Dermis microvascular lymphatic vessel endothelial cell (primary cell): ENCODE results near the gene RGMA. TPM values are rescaled to one million over a fixed set of nuclear protein-coding genes. Genes with fewer than 3 reads are reported as not detected.
"Not testable (repeated sequence)": the region's sequence is repeated elsewhere in the genome, so short reads cannot be mapped to it uniquely, and the experiment has no call there.

Experiments
- DNase-seq, 2 donors: peaks; one replicate each; pipeline versions ENCODE4 v3.0.0 to v3.0.0-alpha.2; 2010; ENCODE audit warnings: low read depth in 2 of 2
- total RNA-seq: library from RNA; depleted of rRNA; stranded (reverse); fragments of >200 nt; gene quantifications from 2 replicates; pipeline ENCODE4 v1.2.1, GENCODE V29; 2014

Gene RGMA
- total RNA-seq, 1 donor from 2014 or later, result under 0.01 TPM

DNA sequence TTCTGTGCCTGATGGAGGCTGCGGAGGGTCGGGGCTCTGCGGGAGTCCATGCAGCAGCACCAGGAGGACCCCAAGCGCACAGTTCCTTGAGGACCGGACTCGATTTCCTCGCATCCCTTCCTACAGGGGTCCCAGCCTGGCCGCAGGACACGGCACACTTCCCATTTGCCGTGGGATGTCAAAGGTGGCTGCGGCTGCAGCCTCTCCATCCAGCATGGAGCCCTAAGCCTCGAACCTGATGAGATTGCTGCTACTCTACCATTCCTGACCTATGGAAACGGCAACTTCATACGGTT is 40.6 kb downstream of the RGMA start:
- DNase-seq, result no peak

DNA sequence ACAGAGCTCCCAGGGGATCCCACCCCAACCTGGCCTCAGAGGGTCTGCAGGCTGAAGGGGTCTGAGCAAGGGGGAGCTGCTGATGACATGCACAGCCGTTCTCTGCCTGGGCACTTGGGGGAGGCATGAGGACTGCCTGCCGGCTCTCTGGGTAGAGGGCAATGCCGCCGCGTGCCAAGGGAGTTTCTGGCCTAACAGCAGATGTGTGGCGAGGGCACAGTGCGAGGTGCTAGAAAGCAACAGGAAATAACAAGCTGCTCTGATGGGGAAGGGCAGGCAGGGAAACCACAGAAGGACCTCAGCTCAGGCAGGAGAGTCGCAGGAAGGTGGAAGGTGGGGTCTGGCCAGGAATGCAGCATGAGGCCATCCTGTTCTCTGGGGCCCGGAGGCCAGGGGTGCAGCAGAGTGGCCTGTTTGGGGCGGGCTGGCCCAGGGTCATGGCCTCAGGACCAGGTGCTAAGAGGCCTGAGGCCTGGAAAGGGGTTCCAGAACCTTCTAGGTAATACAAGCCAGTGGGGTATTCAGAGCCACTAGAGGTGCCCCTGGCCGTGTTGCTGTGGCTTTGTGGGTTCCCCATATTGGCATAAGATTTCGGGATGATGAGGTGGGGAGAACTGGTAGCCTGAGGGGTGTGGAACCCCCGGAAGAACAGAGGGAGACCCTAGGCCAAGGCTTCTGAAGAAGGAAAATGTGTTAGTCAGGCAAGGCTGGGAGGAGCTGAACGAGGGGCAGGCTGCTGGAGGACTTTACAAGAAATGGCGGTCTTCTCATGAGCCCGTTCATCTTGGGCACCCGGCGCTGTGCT is 41.2 kb downstream of the RGMA start:
- no peak for DNase-seq

DNA sequence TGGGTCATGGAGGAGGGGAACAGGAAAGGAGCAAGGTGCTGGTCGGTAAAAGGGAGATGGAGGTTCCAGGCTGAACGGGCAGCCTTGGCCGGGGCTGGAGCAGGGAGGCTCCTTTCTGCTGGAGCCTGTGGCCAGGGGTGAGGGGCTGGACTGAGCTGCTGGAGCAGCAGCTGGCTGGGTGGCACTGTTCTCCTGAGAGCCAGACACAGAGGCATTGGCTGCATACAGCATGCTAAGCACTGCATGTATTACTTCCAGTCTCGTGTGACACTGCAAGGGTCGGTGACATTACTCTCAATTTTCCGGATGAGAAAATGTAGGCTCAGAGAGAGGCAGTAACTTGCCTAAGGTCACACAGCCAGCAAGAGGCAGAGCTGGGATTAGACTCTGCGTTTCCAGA is 42.3 kb downstream of the RGMA start:
- no peak for DNase-seq

DNA sequence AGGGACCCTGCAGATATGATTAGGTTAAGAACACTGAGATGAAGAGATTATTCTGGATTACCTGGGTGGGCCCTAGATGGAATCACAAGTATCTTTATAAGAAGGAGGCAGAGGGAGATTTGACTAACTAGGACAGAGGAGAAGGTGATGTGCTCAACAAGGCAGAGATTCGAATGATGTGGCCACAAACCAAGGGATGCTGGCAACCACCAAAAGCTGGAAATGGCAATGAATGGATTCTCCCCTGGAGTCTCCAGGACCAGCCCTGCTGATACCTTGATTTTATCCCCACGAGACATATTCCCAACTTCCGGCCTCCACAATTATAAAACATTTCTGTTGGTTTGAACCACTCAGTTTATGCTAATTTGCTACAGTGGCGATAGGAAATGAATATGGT is 42.9 kb downstream of the RGMA start:
- no peak for DNase-seq

DNA sequence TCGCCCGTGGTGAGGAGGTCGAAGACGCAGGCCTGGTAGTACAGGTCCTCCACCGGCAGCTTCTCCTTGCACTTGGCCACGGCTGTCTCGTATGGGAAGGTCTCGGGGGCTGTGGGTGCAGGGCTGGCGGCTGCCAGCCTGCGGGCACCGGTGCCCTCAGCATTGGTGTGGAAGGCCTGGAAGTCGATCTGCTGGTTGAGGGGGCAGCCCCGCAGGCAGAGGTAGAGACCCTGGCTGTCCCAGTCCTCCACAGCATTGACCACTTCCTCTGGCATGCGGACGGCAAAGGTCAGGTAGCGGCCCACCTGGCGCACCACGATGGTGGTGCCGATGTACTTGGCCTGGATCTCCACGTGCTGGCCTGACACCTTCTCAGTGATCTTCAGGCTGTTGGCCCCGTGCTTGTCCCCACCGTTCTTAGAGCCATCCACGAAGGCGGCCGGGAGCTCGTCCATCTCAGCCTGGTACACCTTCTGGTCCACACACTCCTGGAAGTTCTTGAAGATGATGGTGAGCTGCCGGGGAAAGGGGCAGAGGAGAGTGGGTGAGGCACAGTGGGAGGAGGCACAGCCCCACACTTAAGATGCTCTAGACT is 43.7 kb downstream of the RGMA start:
- no peak for DNase-seq

DNA sequence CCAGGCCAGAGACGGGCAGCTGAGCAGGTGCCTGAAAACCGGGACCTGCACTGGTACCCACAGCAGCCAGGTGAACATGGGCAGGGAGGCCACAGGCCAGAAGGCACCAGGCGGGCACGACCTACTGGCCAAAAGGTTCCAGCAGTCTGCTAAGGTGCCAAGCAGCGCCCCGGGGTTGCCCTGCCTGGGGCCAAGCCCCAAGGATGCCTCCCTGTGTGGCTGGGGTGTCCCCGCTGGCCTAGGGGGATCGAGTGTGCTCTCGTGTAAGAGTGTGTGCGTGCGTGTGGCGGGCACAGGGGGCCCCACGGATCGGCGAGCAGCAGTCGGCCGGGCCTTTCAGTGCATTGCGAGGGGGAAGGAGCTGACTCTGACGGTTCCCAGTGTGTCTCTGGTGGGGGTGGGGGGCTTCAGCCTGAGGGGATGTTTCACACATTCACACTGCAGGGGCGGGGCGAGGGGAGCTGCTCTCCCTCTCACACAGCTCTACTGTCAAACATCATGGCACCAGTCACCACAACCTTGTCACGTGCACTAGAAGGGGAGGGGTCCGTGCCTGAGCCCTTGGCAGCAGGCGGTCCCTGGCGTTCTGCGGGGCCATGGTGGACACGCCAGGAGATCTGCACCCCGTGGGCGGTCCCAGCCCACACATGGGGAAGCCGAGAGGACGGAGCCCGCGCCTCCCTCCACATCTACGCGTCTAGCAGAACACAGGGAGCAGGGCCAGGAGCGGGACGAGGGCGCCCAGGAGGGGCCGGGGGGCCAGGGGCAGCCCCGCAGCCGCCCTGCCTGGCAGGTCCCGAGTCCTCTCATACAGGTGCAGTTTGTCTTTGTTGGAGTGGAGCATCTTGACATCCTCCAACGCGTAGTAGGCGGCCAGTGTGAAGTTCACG is 44.5 kb downstream of the RGMA start:
- DNase-seq, result no peak

DNA sequence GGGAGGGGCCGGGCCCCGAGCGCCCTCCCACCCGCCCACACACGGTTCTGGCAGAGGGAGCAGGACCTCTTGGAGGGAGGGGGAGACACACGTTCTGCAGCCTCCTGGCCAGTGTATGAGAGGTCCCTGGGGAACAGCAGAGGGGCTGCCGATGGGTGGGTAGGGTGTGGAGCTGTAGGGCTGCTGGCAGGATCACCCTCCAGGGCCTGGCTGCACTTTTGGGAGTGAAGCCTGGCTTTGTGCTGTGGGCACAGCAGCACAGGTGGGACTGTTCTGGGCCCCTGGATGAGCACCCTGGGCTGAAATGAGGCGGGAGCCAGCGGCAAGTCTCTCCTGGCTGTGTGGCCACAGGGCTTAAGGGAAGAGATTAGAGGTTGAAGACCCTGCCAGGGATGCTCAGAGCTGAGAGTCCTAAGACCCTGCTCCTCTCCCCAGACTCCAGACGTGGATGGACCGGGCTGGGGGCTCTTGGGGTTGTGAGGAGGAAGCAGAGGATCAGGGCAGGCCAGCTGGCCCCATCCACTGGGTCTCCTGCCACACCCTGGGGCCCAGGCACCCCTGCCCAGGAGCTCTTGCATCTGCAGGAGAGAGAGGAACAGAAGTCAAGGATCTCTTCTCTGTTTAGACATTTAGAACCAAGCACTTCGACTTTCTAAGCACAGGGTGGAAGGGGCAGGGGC is 45.2 kb downstream of the RGMA start:
- DNase-seq, result no peak

DNA sequence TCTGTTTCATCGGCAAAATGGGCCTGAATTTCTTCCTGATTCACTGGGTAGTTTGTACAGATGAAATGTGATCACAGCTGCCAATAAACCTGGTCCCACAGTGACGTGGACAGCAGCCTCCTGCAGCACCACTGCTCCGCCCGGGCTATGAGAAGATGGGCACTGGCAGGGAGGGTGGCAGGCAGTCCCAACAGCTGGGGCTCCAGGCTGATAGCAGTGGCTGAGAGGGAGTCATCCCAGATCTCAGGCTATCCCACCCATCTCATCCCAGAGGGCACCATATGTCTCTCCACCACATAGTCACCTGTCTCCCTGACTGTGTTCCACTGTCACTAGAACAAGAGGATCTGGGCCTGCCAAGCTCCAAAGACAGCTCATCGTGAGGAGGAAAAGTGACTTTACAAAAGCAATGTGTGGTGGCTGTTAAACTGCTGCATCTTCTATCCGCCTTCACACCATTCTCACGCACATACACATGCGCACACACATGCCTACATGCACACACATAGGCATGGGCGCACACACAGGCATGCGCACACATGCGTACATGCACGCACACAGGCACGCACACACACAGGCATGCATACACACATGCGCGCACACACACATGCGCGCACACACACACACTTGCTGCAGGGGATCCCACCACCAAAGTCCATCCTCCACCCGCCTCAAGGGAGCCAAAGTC is 46.2 kb downstream of the RGMA start:
- DNase-seq, result no peak

DNA sequence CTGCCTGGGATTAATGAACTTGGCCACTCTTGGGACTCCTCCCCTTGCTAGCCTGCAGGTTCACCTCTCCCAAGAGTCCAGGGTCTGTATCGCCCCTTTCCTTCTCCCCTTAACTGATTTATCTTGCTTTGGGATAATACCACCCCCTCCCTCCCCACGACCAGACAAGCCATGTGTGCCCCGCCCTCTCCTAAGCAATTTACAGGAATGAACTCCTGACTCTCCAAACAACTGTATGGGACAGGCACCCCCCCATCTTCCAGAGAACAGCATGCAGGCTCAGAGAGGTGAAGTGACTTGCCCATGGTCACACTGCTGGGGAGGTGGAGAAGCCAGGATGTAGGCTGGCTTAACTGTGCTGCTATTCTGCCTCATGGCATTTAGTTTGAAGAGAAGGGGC is 46.8 kb downstream of the RGMA start:
- DNase-seq, result no peak

DNA sequence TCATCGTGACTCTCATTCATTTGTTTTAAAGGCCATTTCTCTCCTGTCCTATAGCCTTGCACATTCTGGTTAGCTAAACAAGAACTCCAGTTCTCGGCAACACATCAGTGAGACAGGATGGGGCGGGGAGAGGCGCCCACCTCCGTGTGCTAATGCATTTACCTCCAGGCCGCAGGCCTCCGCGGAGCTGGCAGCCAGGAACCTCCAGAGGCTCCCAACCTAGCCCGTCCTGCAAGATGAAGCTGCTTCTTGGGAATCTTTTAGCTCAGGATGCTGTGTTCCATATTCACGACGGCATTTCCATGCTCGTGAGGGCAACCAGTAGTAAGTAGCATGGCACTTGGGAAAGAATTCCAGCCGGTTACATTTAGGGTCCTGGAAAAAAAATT is 47.9 kb downstream of the RGMA start:
- DNase-seq, result no peak

DNA sequence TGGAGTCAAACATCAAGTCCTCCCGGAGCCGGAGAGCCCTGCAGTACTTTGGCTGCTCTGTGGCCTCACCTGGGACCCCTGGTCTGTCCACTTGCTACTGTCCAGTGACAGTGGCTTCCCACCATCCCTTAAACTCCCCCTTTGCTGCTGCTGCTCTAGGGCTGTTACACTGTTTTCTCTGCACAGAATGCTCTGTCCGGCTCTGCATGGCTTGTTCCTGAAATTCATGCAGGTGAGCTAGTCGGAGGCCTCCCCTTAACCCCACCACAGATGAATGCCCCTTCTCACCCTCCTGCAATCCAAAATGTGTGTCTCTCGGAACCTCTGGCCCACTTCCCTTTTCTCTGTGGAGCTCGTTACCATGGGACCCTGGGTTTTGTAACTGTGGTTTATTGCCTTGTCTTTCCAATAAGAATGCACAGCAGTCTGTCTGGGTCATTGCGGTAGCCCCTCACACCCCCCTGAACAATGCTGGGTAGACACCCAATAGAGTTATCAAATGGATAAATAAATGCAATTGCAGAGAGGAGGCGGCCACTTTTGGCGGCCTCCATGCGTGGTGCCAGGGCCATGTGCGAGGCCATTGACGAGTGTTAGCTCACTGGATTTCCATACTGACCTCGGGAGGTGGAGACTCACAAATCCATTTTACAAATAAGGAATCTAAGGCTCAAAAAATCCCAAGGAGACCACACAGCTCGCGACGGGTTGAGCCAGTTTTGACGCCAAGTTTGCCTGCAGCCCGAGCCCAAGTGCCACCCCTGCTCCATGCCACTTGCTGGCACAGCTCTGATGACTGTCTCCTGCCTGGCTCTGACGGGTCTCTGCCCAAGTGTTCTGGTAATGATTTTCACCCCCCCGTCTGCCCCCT is 48.5 kb downstream of the RGMA start:
- DNase-seq, result no peak

DNA sequence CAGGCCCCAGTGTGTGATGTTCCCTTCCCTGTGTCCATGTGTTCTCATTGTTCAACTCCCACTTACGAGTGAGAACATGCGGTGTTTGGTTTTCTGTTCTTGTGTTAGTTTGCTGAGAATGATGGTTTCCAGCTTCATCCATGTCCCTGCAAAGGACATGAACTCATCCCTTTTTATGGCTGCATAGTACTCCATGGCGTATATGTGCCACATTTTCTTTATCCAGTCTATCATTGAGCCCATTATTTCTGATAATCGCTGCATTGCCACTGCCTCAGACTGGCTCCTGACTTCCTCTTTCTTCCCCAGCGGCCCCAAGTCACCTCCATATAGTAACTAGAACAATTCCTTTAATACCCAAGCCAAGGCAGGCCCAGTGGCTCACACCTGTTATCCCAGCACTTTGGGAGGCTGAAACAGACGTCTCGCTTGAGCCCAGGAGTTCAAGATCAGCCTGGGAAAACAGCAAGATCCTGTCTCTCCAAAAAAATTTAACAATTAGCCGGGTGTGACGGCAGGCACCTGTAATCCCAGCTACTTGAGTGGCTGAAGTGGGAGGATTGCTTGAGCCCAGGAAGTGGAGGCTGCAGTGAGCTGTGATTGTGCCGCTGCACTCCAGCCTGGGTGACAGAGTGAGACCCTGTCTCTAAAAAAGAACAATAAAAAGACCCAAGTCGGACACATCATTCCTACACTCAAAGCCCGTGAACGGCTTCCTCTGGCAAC is 49.3 kb downstream of the RGMA start:
- DNase-seq, result not testable (repeated sequence)

DNA sequence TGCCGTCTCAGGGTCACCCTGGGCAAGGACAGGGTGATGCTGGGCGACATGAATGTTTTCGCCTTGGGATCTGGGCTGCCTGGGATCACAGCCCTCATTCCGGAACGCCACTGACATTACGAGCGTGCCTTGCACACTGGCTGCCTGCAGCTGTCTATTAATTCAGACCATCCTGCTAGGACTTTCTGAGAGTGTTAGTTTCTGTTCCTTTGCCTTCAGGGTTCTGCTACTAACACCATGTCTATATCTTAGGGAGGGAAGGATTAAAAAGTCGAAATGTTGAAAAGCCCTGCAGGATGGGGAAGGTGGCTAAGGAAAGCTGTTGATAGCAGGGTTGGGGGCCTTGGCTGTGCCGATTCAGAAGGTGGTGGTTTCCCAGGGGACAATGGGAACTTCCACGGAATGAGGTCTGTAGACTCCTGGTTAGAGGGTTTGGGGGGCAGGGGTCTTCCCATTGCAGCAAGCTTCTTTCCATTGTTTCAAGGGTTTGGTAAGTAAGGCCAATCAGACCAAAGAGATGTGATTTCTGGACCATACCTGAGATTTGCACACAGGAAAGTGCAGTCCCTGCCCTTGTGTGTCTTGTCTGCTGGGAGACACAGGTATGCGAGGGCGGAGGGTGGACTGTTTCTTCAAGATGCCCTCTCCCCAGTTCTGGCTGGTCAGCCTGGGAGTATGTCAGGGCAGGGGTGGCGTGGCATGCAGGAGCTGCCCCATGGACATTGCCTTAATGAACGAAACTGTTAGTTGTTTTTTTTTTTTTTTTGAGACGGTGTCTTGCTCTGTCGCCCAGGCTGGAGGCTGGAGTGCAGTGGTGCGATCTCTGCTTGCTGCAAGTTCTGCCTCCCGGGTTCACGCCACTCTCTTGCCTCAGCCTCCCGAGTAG is 50.9 kb downstream of the RGMA start:
- DNase-seq, result no peak

DNA sequence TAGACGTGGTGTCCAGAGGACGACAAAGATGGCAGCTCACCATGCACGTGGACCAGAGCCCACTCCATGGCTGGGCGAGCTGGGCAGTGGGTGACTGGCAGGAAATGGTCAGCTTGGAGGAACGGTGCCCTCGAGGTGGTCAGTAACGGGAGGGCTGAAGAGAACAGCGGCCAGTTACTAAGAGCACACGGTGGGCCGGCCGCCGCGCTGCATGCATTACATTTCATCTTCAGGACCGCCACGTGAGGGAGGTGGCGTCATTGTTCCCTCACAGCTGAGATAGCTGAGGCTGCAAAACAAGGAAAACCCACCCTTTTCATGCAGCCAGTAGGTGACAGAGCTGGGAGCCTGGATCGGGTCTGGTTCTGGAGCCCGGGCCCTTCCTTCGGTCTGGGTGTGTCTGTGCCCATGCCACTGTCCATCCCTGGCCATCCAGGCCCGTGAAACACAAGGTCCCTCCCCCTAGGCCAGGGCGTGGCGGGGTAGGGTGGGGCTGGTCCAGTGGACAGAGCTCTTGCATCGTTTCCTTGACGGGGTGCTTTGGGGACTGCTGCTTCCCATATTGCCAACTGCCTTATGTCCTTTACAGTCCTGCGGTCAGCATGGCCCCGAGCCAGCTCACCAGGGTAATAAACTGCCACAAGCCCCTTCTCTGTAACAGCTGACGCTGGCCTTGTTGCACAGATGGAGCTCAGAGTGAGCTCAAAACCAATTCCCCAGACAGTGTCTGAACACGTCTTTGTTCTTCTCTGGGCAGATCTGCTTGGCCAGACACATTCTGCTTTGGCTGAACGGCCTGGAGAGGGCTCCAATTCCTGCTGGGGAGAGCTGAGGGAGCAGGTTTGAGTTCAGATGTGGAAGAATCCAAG is 51.8 kb downstream of the RGMA start:
- no peak for DNase-seq

DNA sequence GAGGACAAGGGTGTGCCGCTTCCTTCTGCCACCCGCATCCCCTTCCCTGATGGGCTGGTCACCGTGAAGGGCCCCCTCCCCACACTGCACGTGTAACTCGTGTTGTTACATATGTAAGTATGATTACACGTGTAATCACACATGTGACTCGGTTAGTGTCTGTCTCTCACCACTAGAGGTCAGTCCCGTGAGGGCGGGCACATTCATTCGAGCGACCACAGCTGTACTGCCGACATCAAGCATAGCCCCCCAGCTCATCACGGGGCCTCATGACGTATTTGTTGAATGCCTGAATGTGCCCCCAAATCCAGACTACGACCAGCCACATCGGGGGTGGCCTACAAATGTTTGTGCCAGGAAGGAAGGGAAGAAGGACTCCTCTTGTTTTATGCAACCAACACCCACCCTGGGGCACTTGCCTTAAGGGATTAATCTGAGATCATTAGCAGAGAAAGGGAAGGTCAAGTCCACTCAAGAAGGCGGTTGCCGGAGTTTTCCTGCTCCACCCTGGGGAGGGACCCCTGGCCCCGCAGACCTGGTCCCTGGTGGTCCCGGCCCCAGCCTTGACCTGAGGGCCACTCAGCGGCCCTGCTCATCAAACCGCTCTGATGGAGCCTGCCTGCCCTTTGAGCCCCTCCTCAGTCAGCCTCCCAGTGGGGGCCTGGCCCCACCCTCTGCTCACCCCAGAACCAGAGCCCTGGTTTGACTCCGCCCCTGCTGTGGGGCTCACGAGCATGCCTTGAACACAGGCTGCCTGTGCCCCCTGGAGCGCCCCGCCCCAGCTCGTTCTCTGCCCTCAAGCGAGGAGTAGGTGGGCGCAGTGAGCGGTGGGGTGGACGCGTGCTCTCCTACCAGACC is 52.8 kb downstream of the RGMA start:
- peak; percentile 30 to 47 for DNase-seq

DNA sequence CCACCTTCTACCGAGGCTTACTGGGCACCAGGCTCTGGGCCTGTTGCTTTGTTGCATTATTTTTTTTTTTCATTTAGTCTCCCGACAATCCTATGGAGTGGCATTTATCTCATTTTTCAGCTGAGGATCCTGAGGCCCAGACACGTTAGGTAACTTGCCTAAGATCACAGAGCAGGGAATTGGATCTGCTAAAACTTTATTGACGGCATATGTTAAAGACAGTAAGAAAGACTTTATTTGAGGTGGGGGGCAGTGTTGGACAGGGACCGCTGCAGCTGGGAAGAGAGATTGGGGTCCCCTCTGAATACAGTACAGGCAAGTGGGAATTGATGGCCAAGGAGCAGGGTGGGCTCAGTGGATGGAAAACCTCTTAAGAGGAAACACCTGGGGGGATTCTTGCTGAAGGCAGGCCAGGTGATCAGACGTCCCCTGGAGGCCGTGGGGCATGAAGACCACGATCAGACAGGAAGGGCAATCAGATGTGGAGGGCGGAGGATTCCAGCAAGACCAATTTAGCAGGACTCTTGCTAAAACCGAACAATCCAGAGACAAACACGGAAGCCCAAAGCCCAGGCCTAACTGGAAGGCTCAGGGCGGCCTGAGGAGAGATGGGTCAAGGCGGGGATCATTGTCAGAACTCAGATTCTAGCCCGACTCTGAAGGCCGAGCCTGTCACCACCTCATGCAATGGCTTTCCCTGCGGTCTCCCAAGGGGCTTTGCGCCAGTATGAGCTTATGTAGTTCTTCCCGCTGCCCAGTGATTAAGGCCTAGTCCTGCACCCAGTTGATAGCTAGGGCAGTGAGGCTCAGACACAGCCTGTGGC is 53.7 kb downstream of the RGMA start:
- no peak for DNase-seq
